GM20000 (cell line): ENCODE data around the gene ZSCAN22.

Experiments
- DNase-seq: peaks from one replicate; pipeline ENCODE4 v3.0.0; 2012; ENCODE audit warnings: low spot score
- CTCF ChIP-seq: IDR thresholded peaks from 2 replicates; pipeline ENCODE4 v1.5.1; 2012; ENCODE audit warnings: mild to moderate bottlenecking, control low read depth; ENCODE audit errors: extremely low read depth, missing control alignments

ZSCAN22 gene

GRCh38 chr19:58326914-58327726 lies at the start of gene ZSCAN22:
Gene ZSCAN22 (plus strand): TSS chr19:58326994. CDS start chr19:58334803, 7,809 bp downstream.
- no peak for TF ChIP-seq CTCF
- peak; percentile 92 for DNase-seq

- no peak for DNase-seq
- no peak for TF ChIP-seq CTCF
Observed at GRCh38 chr19:58277197-58277596, 49.6 kb upstream of the ZSCAN22 start.

GRCh38 chr19:58277748-58278540 lies 48.9 kb upstream of the ZSCAN22 start:
- DNase-seq = no peak
- TF ChIP-seq CTCF = no peak

- peak; percentile 97 for DNase-seq
- TF ChIP-seq CTCF = no peak
Observed at GRCh38 chr19:58278541-58279041, 48.2 kb upstream of the ZSCAN22 start, which contains the start of gene ZNF8. Gene ZNF8 (plus strand): TSS chr19:58278955. CDS start chr19:58279082, 127 bp downstream.

GRCh38 chr19:58279042-58279924 lies 47.5 kb upstream of the ZSCAN22 start:
- TF ChIP-seq CTCF = no peak
- peak; percentile 52 for DNase-seq

GRCh38 chr19:58279925-58280316 lies 46.9 kb upstream of the ZSCAN22 start:
- TF ChIP-seq CTCF = no peak
- DNase-seq = no peak
